ENCODE results near the gene PFDN4. TPM values are rescaled to one million over a fixed set of nuclear protein-coding genes. Genes with fewer than 3 reads are reported as not detected.
A peak's percentile ranks its signal among the peaks of the same experiment; 100 is the strongest.

Gene PFDN4
- polyA plus RNA-seq, 2 of the 4 experiments (the other 2 are of a cell fraction): 140 to 146 TPM

DNA sequence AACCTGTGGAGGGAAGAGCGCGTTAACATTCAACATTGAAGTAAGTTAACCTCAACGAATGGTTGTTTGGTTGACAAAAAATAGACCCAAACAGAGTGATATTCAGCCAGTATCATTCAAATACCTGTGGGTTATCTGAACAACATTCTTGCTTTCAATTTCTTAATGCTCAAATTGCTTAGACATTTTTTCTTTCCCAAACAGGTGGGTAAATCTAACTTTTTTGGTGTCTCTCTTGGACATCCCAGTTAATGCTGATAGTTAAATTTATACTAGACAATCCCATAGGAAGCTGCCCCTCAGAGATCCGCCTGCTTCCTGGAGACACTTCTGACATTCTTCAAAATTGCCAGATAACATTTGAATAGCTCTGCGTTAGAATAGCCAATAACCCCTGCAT lies 14.1 kb upstream of the PFDN4 start:
- ChIA-PET POLR2A (no interaction called here), CTCF (interaction anchor here (0.6 to 4.7 kb wide), 7 partner anchors 7 to 101 kb away, joined by 3 to 40 read pairs (median 6); partner anchors contain the start of gene PFDN4)
- H3K4me2 ChIP-seq: no peak overlapping the region
- DNase-seq (ENCODE audit: low read depth in 1 of 2, low spot score in 1 of 2) (no peak), FAIRE-seq (no peak), ATAC-seq (no peak)
- H3K27ac ChIP-seq: peak overlapping the region in 1 of 2 experiments; percentile 51; a peak in 4 of 6 replicates
- TF ChIP-seq SMC3 (IDR thresholded peaks at IDR 0.05): no peak
- TF ChIP-seq HDAC2 (IDR thresholded peaks at IDR 0.05): no peak
- no peak for TF ChIP-seq ESRRA (IDR thresholded peaks at IDR 0.05; ENCODE audit: borderline replicate concordance, low read length)
- TF ChIP-seq, protein P1, sequence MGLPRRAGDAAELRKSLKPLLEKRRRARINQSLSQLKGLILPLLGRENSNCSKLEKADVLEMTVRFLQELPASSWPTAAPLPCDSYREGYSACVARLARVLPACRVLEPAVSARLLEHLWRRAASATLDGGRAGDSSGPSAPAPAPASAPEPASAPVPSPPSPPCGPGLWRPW (IDR thresholded peaks at IDR 0.05): no peak
- TF ChIP-seq, protein P2, sequence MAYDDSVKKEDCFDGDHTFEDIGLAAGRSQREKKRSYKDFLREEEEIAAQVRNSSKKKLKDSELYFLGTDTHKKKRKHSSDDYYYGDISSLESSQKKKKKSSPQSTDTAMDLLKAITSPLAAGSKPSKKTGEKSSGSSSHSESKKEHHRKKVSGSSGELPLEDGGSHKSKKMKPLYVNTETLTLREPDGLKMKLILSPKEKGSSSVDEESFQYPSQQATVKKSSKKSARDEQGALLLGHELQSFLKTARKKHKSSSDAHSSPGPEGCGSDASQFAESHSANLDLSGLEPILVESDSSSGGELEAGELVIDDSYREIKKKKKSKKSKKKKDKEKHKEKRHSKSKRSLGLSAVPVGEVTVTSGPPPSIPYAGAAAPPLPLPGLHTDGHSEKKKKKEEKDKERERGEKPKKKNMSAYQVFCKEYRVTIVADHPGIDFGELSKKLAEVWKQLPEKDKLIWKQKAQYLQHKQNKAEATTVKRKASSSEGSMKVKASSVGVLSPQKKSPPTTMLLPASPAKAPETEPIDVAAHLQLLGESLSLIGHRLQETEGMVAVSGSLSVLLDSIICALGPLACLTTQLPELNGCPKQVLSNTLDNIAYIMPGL (CRISPR knock-in tag; IDR thresholded peaks at IDR 0.05; ENCODE audit: borderline replicate concordance): no peak
- TF ChIP-seq NR3C1 (IDR thresholded peaks at IDR 0.05): no peak
- no peak for TF ChIP-seq MAZ (IDR thresholded peaks at IDR 0.05; ENCODE audit: borderline replicate concordance, low read depth, low read length)
- TF ChIP-seq MYC (IDR thresholded peaks at IDR 0.05; ENCODE audit: borderline replicate concordance, low read length): no peak
- TF ChIP-seq HOXB5 (CRISPR knock-in tag; IDR thresholded peaks at IDR 0.05): no peak
- TF ChIP-seq JUNB (IDR thresholded peaks at IDR 0.05): no peak
- TF ChIP-seq HEYL (CRISPR knock-in tag; IDR thresholded peaks at IDR 0.05): no peak
- no peak for TF ChIP-seq TFCP2L1 (CRISPR knock-in tag; IDR thresholded peaks at IDR 0.05)
- no peak for TF ChIP-seq FOSL2 (IDR thresholded peaks at IDR 0.05)
- no peak for TF ChIP-seq FOSL2 (CRISPR knock-in tag; IDR thresholded peaks at IDR 0.05)
- TF ChIP-seq CBX2 (IDR thresholded peaks at IDR 0.05; ENCODE audit: borderline replicate concordance, low read depth): no peak
- TF ChIP-seq ZC3H11A (IDR thresholded peaks at IDR 0.05): no peak
- TF ChIP-seq, protein P3, sequence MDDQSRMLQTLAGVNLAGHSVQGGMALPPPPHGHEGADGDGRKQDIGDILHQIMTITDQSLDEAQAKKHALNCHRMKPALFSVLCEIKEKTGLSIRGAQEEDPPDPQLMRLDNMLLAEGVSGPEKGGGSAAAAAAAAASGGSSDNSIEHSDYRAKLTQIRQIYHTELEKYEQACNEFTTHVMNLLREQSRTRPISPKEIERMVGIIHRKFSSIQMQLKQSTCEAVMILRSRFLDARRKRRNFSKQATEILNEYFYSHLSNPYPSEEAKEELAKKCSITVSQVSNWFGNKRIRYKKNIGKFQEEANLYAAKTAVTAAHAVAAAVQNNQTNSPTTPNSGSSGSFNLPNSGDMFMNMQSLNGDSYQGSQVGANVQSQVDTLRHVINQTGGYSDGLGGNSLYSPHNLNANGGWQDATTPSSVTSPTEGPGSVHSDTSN (IDR thresholded peaks at IDR 0.05): no peak
- TF ChIP-seq FOXS1 (CRISPR knock-in tag; IDR thresholded peaks at IDR 0.05): no peak
- TF ChIP-seq, protein P4, sequence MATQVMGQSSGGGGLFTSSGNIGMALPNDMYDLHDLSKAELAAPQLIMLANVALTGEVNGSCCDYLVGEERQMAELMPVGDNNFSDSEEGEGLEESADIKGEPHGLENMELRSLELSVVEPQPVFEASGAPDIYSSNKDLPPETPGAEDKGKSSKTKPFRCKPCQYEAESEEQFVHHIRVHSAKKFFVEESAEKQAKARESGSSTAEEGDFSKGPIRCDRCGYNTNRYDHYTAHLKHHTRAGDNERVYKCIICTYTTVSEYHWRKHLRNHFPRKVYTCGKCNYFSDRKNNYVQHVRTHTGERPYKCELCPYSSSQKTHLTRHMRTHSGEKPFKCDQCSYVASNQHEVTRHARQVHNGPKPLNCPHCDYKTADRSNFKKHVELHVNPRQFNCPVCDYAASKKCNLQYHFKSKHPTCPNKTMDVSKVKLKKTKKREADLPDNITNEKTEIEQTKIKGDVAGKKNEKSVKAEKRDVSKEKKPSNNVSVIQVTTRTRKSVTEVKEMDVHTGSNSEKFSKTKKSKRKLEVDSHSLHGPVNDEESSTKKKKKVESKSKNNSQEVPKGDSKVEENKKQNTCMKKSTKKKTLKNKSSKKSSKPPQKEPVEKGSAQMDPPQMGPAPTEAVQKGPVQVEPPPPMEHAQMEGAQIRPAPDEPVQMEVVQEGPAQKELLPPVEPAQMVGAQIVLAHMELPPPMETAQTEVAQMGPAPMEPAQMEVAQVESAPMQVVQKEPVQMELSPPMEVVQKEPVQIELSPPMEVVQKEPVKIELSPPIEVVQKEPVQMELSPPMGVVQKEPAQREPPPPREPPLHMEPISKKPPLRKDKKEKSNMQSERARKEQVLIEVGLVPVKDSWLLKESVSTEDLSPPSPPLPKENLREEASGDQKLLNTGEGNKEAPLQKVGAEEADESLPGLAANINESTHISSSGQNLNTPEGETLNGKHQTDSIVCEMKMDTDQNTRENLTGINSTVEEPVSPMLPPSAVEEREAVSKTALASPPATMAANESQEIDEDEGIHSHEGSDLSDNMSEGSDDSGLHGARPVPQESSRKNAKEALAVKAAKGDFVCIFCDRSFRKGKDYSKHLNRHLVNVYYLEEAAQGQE (IDR thresholded peaks at IDR 0.05): no peak
- no peaks in the 10 kb centered on the region for H3K9me3 ChIP-seq
- WGBS (ENCODE audit: missing lambda C conversion rate): 92% methylated on average over 5 of the region's 5 CpGs
- H3K4me3 ChIP-seq: no peak overlapping the region
- H3K4me1 ChIP-seq: peaks cover 43% of the 10 kb centered on the region

DNA sequence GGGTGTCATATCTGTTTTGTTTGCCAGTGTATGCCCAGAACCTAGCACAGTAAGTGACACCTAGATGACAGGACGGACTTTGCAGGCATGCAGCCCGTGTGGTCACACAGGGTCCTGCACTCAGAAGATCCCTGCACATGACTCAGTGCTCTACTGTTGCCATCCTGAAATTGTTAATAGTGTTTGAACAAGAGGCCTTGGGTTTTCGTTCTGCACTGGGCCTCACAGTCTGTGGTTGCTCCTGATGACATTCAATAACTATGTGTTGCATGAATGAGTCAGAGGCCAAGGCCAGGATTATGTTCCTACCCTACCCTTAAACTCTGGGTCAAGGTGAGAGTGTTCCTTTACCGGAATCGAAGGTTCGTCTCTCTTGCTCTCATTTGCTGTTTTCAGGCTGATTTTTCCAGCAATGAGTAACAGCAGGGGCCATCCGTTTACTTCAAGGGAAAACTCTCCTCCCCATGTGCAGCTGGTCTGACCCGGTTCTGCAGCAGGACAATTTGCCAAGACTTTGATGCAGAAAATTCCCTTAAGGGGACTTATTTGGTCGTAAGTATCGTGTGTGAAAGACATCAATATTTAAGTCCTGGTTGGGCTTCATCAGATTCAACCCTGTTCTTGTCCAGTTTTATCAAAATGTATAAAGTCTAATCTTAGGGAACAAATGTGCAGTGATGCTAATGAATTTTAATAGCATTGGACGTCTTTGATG lies 13.0 kb upstream of the PFDN4 start:
- peak; percentile 84 to 90 for ATAC-seq
- 56% methylated on average over 11 of the region's 11 CpGs for WGBS (ENCODE audit: missing lambda C conversion rate)
- peaks cover 43% of the 10 kb centered on the region for H3K4me1 ChIP-seq
- H3K4me3 ChIP-seq: no peak overlapping the region
- peak overlapping the region; percentile 64 to 83; a peak in 5 of 6 replicates for H3K27ac ChIP-seq
- ChIA-PET POLR2A (interaction anchor here (0.9 kb wide), 1 partner anchor 33 kb away, joined by 3 read pairs; no protein-coding TSS in a partner anchor), CTCF (interaction anchor here (0.6 to 4.7 kb wide), 8 partner anchors 8 to 102 kb away, joined by 3 to 40 read pairs (median 6); partner anchors contain the start of gene PFDN4)
- H3K9me3 ChIP-seq: no peaks in the 10 kb centered on the region
- H3K4me2 ChIP-seq: peak overlapping the region; percentile 6; the same call in 1 of the 3 replicates
- peak; percentile 18 for FAIRE-seq
- peak; percentile 44 to 76 for DNase-seq (ENCODE audit: low read depth in 1 of 2, low spot score in 1 of 2)
- TF ChIP-seq, protein P5, sequence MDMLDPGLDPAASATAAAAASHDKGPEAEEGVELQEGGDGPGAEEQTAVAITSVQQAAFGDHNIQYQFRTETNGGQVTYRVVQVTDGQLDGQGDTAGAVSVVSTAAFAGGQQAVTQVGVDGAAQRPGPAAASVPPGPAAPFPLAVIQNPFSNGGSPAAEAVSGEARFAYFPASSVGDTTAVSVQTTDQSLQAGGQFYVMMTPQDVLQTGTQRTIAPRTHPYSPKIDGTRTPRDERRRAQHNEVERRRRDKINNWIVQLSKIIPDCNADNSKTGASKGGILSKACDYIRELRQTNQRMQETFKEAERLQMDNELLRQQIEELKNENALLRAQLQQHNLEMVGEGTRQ (IDR thresholded peaks at IDR 0.05): peak; percentile 36; the same call in 1 of the 2 replicates
- TF ChIP-seq TP53 (CRISPR knock-in tag; IDR thresholded peaks at IDR 0.05) (no peak), ESRRA (IDR thresholded peaks at IDR 0.05; ENCODE audit: borderline replicate concordance, low read length) (peak; percentile 69), MYC (IDR thresholded peaks at IDR 0.05; ENCODE audit: borderline replicate concordance, low read length) (peak; percentile 46; the same call in 1 of the 2 replicates), RAD21 (conservative IDR thresholded peaks at IDR 0.05 in 1 of 2, IDR thresholded peaks at IDR 0.05 in 1 of 2) (peak in 1 of 2 experiments; percentile 22; a peak in 2 of 5 replicates), GATA3 (IDR thresholded peaks at IDR 0.05; ENCODE audit: borderline replicate concordance) (peak; percentile 59; the same call in 1 of the 2 replicates), CEBPB (IDR thresholded peaks at IDR 0.05) (peak in 1 of 2 experiments; percentile 40; a peak in 2 of 4 replicates), JUNB (IDR thresholded peaks at IDR 0.05) (no peak)
- TF ChIP-seq, protein P6, sequence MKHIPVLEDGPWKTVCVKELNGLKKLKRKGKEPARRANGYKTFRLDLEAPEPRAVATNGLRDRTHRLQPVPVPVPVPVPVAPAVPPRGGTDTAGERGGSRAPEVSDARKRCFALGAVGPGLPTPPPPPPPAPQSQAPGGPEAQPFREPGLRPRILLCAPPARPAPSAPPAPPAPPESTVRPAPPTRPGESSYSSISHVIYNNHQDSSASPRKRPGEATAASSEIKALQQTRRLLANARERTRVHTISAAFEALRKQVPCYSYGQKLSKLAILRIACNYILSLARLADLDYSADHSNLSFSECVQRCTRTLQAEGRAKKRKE (CRISPR knock-in tag; IDR thresholded peaks at IDR 0.05; ENCODE audit: low read depth): 0 out of 2 replicates have a peak, but pooled peaks have one; percentile 18
- TF ChIP-seq, protein P3 (IDR thresholded peaks at IDR 0.05): no peak

All from A549 (cell line).